HEK293 (cell line): Measurements from ENCODE around the gene EFEMP1.

Experiments used
- FEZF1 ChIP-seq: fragments of 450-650 bp; formaldehyde crosslinking; IDR thresholded peaks from 2 replicates; pipeline ENCODE4 v1.5.1; 2016; ENCODE audit warnings: missing biosample characterization, missing genetic modification characterization
- PATZ1 ChIP-seq: fragments of 450-650 bp; formaldehyde crosslinking; IDR thresholded peaks from 2 replicates; pipeline ENCODE4 v1.5.1; 2016; ENCODE audit warnings: missing biosample characterization, missing genetic modification characterization
- TCF7L2 ChIP-seq: IDR thresholded peaks from 2 replicates; pipeline ENCODE4 v1.6.1; 2011; ENCODE audit warnings: low read depth, mild to moderate bottlenecking, inconsistent platforms, low read length, moderate library complexity, borderline replicate concordance
- WT1 ChIP-seq: fragments of 450-650 bp; formaldehyde crosslinking; IDR thresholded peaks from 2 replicates; pipeline ENCODE4 v1.5.1; 2016; ENCODE audit warnings: missing biosample characterization, missing genetic modification characterization
- ZBTB17 ChIP-seq: fragments of 450-650 bp; formaldehyde crosslinking; IDR thresholded peaks from 2 replicates; pipeline ENCODE4 v1.5.1; 2016; ENCODE audit warnings: missing biosample characterization, missing genetic modification characterization
- ZFP41 ChIP-seq: fragments of 450-650 bp; formaldehyde crosslinking; IDR thresholded peaks from 2 replicates; pipeline ENCODE4 v1.5.1; 2016; ENCODE audit warnings: missing biosample characterization, missing genetic modification characterization, borderline replicate concordance
- ZNF10 ChIP-seq: fragments of 450-650 bp; formaldehyde crosslinking; IDR thresholded peaks from 2 replicates; pipeline ENCODE4 v1.5.1; 2017; ENCODE audit warnings: missing biosample characterization, missing genetic modification characterization
- ZNF155 ChIP-seq: fragments of 450-650 bp; formaldehyde crosslinking; IDR thresholded peaks from 2 replicates; pipeline ENCODE4 v1.5.1; 2016; ENCODE audit warnings: missing biosample characterization, missing genetic modification characterization
- ZNF16 ChIP-seq: fragments of 450-650 bp; formaldehyde crosslinking; IDR thresholded peaks from 2 replicates; pipeline ENCODE4 v1.5.1; 2016; ENCODE audit warnings: low read depth, missing biosample characterization, missing genetic modification characterization
- ZNF174 ChIP-seq: fragments of 450-650 bp; formaldehyde crosslinking; IDR thresholded peaks from 2 replicates; pipeline ENCODE4 v1.5.0; 2017; ENCODE audit warnings: missing biosample characterization, mild to moderate bottlenecking, missing genetic modification characterization
- ZNF175 ChIP-seq: fragments of 450-650 bp; formaldehyde crosslinking; IDR thresholded peaks from 2 replicates; pipeline ENCODE4 v1.5.1; 2016; ENCODE audit warnings: missing biosample characterization, missing genetic modification characterization
- ZNF202 ChIP-seq: fragments of 450-650 bp; formaldehyde crosslinking; IDR thresholded peaks from 2 replicates; pipeline ENCODE4 v1.5.1; 2016; ENCODE audit warnings: missing biosample characterization, missing genetic modification characterization, borderline replicate concordance
- ZNF211 ChIP-seq: fragments of 450-650 bp; formaldehyde crosslinking; IDR thresholded peaks from 2 replicates; pipeline ENCODE4 v1.5.1; 2016; ENCODE audit warnings: low read depth, missing biosample characterization, missing genetic modification characterization
- ZNF266 ChIP-seq: fragments of 450-650 bp; formaldehyde crosslinking; IDR thresholded peaks from 2 replicates; pipeline ENCODE4 v1.5.1; 2016; ENCODE audit warnings: missing biosample characterization, missing genetic modification characterization, low read depth
- ZNF513 ChIP-seq: fragments of 450-650 bp; IDR thresholded peaks from 2 replicates; pipeline ENCODE4 v1.5.1; 2018; ENCODE audit warnings: missing biosample characterization, missing genetic modification characterization
- ZNF521 ChIP-seq: fragments of 450-650 bp; formaldehyde crosslinking; IDR thresholded peaks from 2 replicates; pipeline ENCODE4 v1.5.1; 2017; ENCODE audit warnings: missing biosample characterization, mild to moderate bottlenecking, missing genetic modification characterization
- ZNF561 ChIP-seq: fragments of 450-650 bp; IDR thresholded peaks from 2 replicates; pipeline ENCODE4 v1.5.1; 2018; ENCODE audit warnings: missing biosample characterization, missing genetic modification characterization, borderline replicate concordance
- ZNF585B ChIP-seq: fragments of 450-650 bp; formaldehyde crosslinking; IDR thresholded peaks from 2 replicates; pipeline ENCODE4 v1.5.1; 2016; ENCODE audit warnings: missing biosample characterization, missing genetic modification characterization
- ZNF600 ChIP-seq: fragments of 450-650 bp; formaldehyde crosslinking; IDR thresholded peaks from 2 replicates; pipeline ENCODE4 v1.5.1; 2016; ENCODE audit warnings: missing biosample characterization, missing genetic modification characterization
- ZNF658 ChIP-seq: fragments of 450-650 bp; formaldehyde crosslinking; IDR thresholded peaks from 2 replicates; pipeline ENCODE4; 2016; ENCODE audit warnings: missing biosample characterization, missing genetic modification characterization
- ZNF670 ChIP-seq: fragments of 450-650 bp; formaldehyde crosslinking; IDR thresholded peaks from 2 replicates; pipeline ENCODE4 v1.5.1; 2016; ENCODE audit warnings: missing biosample characterization, missing genetic modification characterization, low read depth
- ZNF843 ChIP-seq: fragments of 450-650 bp; formaldehyde crosslinking; IDR thresholded peaks from 2 replicates; pipeline ENCODE4 v1.5.1; 2016; ENCODE audit warnings: missing biosample characterization, missing genetic modification characterization
- ZSCAN4 ChIP-seq: fragments of 450-650 bp; formaldehyde crosslinking; IDR thresholded peaks from 2 replicates; pipeline ENCODE4 v1.5.1; 2017; ENCODE audit warnings: missing biosample characterization, missing genetic modification characterization
- TF ChIP-seq, protein P1 (sequence below): fragments of 450-650 bp; formaldehyde crosslinking; conservative IDR thresholded peaks from 2 replicates; pipeline ENCODE4 v1.5.1; 2016; ENCODE audit warnings: low read depth, missing biosample characterization, missing genetic modification characterization
- TF ChIP-seq, protein P2 (sequence below): fragments of 450-650 bp; formaldehyde crosslinking; IDR thresholded peaks from 2 replicates; pipeline ENCODE4 v1.5.1; 2016; ENCODE audit warnings: missing biosample characterization, missing genetic modification characterization
- TF ChIP-seq, protein P3 (sequence below): fragments of 450-650 bp; formaldehyde crosslinking; IDR thresholded peaks from 2 replicates; pipeline ENCODE4 v1.5.1; 2017; ENCODE audit warnings: missing biosample characterization, missing genetic modification characterization

The EFEMP1 gene

DNA sequence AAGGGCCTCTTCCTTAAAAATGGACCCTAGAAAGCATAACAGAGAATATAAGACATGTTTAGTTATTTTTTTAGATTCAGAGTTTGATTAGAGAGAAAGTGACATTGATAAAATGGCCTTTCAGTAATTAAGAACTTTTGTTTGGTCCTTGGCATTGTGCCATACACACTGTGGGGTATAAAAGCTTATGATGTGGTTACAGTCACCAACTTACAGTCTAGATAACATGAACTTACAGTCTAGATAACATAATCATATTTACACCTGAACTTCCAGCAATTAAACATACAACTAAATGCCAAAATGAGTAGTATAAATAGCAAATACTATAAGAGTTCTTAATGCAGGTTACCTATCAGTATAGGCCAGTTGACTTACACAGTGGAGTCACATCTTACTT lies 25.6 kb upstream of the EFEMP1 start (continued):
- TF ChIP-seq ZNF658 (tag by site-specific recombination) (no peak), ZNF175 (no peak), ZNF600 (tag by site-specific recombination) (no peak), ZNF513 (tag by site-specific recombination) (no peak), ZNF16 (no peak), ZNF10 (no peak), TCF7L2 (peak; percentile 64), ZNF174 (no peak), FEZF1 (peak; percentile 74), ZNF561 (tag by site-specific recombination) (no peak), ZBTB17 (0 out of 2 replicates have a peak, but pooled peaks have one; percentile 17), ZSCAN4 (tag by site-specific recombination) (no peak), ZNF585B (no peak), ZNF202 (tag by site-specific recombination) (no peak), ZNF266 (tag by site-specific recombination) (no peak), ZFP41 (no peak), WT1 (tag by site-specific recombination) (0 out of 2 replicates have a peak, but pooled peaks have one; percentile 29), ZNF670 (no peak), ZNF155 (no peak), ZNF211 (tag by site-specific recombination) (no peak), ZNF521 (no peak), PATZ1 (tag by site-specific recombination) (no peak), ZNF843 (peak; percentile 54; the same call in 1 of the 2 replicates)
- TF ChIP-seq, protein P1, sequence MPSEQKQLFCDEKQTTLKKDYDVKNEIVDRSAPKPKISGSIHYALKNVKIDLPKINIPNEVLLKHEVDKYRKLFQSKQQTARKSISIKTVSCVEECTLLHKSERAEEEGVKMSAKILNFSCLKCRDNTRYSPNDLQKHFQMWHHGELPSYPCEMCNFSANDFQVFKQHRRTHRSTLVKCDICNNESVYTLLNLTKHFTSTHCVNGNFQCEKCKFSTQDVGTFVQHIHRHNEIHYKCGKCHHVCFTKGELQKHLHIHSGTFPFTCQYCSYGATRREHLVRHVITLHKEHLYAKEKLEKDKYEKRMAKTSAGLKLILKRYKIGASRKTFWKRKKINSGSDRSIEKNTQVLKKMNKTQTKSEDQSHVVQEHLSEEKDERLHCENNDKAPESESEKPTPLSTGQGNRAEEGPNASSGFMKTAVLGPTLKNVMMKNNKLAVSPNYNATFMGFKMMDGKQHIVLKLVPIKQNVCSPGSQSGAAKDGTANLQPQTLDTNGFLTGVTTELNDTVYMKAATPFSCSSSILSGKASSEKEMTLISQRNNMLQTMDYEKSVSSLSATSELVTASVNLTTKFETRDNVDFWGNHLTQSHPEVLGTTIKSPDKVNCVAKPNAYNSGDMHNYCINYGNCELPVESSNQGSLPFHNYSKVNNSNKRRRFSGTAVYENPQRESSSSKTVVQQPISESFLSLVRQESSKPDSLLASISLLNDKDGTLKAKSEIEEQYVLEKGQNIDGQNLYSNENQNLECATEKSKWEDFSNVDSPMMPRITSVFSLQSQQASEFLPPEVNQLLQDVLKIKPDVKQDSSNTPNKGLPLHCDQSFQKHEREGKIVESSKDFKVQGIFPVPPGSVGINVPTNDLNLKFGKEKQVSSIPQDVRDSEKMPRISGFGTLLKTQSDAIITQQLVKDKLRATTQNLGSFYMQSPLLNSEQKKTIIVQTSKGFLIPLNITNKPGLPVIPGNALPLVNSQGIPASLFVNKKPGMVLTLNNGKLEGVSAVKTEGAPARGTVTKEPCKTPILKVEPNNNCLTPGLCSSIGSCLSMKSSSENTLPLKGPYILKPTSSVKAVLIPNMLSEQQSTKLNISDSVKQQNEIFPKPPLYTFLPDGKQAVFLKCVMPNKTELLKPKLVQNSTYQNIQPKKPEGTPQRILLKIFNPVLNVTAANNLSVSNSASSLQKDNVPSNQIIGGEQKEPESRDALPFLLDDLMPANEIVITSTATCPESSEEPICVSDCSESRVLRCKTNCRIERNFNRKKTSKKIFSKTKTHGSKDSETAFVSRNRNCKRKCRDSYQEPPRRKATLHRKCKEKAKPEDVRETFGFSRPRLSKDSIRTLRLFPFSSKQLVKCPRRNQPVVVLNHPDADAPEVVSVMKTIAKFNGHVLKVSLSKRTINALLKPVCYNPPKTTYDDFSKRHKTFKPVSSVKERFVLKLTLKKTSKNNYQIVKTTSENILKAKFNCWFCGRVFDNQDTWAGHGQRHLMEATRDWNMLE (tag by site-specific recombination), result no peak
- TF ChIP-seq, protein P2, sequence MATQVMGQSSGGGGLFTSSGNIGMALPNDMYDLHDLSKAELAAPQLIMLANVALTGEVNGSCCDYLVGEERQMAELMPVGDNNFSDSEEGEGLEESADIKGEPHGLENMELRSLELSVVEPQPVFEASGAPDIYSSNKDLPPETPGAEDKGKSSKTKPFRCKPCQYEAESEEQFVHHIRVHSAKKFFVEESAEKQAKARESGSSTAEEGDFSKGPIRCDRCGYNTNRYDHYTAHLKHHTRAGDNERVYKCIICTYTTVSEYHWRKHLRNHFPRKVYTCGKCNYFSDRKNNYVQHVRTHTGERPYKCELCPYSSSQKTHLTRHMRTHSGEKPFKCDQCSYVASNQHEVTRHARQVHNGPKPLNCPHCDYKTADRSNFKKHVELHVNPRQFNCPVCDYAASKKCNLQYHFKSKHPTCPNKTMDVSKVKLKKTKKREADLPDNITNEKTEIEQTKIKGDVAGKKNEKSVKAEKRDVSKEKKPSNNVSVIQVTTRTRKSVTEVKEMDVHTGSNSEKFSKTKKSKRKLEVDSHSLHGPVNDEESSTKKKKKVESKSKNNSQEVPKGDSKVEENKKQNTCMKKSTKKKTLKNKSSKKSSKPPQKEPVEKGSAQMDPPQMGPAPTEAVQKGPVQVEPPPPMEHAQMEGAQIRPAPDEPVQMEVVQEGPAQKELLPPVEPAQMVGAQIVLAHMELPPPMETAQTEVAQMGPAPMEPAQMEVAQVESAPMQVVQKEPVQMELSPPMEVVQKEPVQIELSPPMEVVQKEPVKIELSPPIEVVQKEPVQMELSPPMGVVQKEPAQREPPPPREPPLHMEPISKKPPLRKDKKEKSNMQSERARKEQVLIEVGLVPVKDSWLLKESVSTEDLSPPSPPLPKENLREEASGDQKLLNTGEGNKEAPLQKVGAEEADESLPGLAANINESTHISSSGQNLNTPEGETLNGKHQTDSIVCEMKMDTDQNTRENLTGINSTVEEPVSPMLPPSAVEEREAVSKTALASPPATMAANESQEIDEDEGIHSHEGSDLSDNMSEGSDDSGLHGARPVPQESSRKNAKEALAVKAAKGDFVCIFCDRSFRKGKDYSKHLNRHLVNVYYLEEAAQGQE (tag by site-specific recombination), result no peak
- TF ChIP-seq, protein P3, sequence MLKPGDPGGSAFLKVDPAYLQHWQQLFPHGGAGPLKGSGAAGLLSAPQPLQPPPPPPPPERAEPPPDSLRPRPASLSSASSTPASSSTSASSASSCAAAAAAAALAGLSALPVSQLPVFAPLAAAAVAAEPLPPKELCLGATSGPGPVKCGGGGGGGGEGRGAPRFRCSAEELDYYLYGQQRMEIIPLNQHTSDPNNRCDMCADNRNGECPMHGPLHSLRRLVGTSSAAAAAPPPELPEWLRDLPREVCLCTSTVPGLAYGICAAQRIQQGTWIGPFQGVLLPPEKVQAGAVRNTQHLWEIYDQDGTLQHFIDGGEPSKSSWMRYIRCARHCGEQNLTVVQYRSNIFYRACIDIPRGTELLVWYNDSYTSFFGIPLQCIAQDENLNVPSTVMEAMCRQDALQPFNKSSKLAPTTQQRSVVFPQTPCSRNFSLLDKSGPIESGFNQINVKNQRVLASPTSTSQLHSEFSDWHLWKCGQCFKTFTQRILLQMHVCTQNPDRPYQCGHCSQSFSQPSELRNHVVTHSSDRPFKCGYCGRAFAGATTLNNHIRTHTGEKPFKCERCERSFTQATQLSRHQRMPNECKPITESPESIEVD, result 0 out of 2 replicates have a peak, but pooled peaks have one; percentile 65
